Ascending aorta (tissue), 2 donors: ENCODE measurements around the gene TTC9. TPM values are rescaled to one million over a fixed set of nuclear protein-coding genes. Genes with fewer than 3 reads are reported as not detected.

Experiments
- DNase-seq, 2 donors: peaks; one replicate each; pipeline ENCODE4 v3.0.0-alpha.2; 2019; ENCODE audit warnings: low spot score in 2 of 2
- H3K27ac ChIP-seq, 2 donors: fragments of 200-600 bp; sonication (generic); one replicate each; pipeline ENCODE4 v1.5.1; 2016 to 2017; ENCODE audit warnings: mild to moderate bottlenecking in 1 of 2
- H3K27me3 ChIP-seq: fragments of 200-600 bp; sonication (generic); one replicate; pipeline ENCODE4 v1.5.1; 2017
- H3K36me3 ChIP-seq, 2 donors: fragments of 200-600 bp; sonication (generic); one replicate each; pipeline ENCODE4 v1.5.1; 2016
- H3K4me1 ChIP-seq, 2 donors: fragments of 200-600 bp; sonication (generic); one replicate each; pipeline ENCODE4 v1.5.1; 2016 to 2017; ENCODE audit warnings: mild to moderate bottlenecking in 1 of 2
- H3K4me3 ChIP-seq, 2 donors: fragments of 200-600 bp; sonication (generic); one replicate each; pipeline ENCODE4 v1.5.1; 2016 to 2017; ENCODE audit warnings: mild to moderate bottlenecking in 1 of 2
- H3K9me3 ChIP-seq, 2 donors: fragments of 200-600 bp; sonication (generic); one replicate each; pipeline ENCODE4 v1.5.1; 2016
- CTCF ChIP-seq, 3 experiments: fragments of 200-600 bp in 2 of 3; fragments of 450-650 bp in 1 of 3; sonication (generic) in 2 of 3; IDR thresholded peaks; one replicate each; pipeline ENCODE4 v1.5.1; 2016 to 2019; ENCODE audit warnings: antibody characterized with exemption in 3 of 3, mild to moderate bottlenecking in 1 of 3, moderate library complexity in 1 of 3
- intact Hi-C: fragments of 100-400 bp; cut with DNase I; formaldehyde crosslinking; loops from one replicate; pipeline ENCODE4 v1.15.1; 2023
- total RNA-seq: library from RNA; depleted of rRNA; stranded (reverse); fragments of >200 nt; gene quantifications from one replicate; pipeline ENCODE4 v1.1.0, GENCODE V29; 2016

Gene TTC9
- total RNA-seq, 1 donor from 2014 or later = not detected

GRCh38 chr14:70666361-70666686 is 24.6 kb downstream of the TTC9 start:
- Histone ChIP-seq H3K27ac (no peak overlapping the region), H3K36me3 (peaks cover 0 to under 1% of the 10 kb centered on the region in 2 donors), H3K4me3 (no peak overlapping the region), H3K4me1 (peaks cover 0 to 7% of the 10 kb centered on the region in 2 donors), H3K27me3 (no peaks in the 10 kb centered on the region), H3K9me3 (no peaks in the 10 kb centered on the region)
- no peak for DNase-seq
- intact Hi-C loops = no loop called here
- TF ChIP-seq CTCF (IDR thresholded peaks at IDR 0.05) = no peak

- intact Hi-C loops = no loop called here
- H3K27me3 ChIP-seq = no peaks in the 10 kb centered on the region
- no peak for DNase-seq
- H3K4me1 ChIP-seq = no peaks in the 10 kb centered on the region
- TF ChIP-seq CTCF (IDR thresholded peaks at IDR 0.05) = no peak
- H3K36me3 ChIP-seq = peaks cover 0 to 11% of the 10 kb centered on the region in 2 donors
- H3K27ac ChIP-seq = no peak overlapping the region
- no peak overlapping the region for H3K4me3 ChIP-seq
- no peaks in the 10 kb centered on the region for H3K9me3 ChIP-seq
Measured at GRCh38 chr14:70670992-70671651, 29.4 kb downstream of the TTC9 start.

GRCh38 chr14:70671652-70672644 is 30.2 kb downstream of the TTC9 start:
- no peak for DNase-seq
- no peak overlapping the region for H3K4me3 ChIP-seq
- no peaks in the 10 kb centered on the region for H3K27me3 ChIP-seq
- TF ChIP-seq CTCF (IDR thresholded peaks at IDR 0.05) = no peak
- H3K9me3 ChIP-seq = no peaks in the 10 kb centered on the region
- intact Hi-C loops = no loop called here
- H3K36me3 ChIP-seq = peaks cover 0 to 11% of the 10 kb centered on the region in 2 donors
- no peaks in the 10 kb centered on the region for H3K4me1 ChIP-seq
- no peak overlapping the region for H3K27ac ChIP-seq

GRCh38 chr14:70677341-70677740 is 35.6 kb downstream of the TTC9 start:
- DNase-seq = no peak
- TF ChIP-seq CTCF (IDR thresholded peaks at IDR 0.05) = no peak
- intact Hi-C loops = no loop called here
- Histone ChIP-seq H3K4me1 (no peaks in the 10 kb centered on the region), H3K36me3 (peaks cover 0 to under 1% of the 10 kb centered on the region in 2 donors), H3K4me3 (no peak overlapping the region), H3K27ac (no peak overlapping the region), H3K9me3 (no peaks in the 10 kb centered on the region), H3K27me3 (no peaks in the 10 kb centered on the region)

- H3K36me3 ChIP-seq = no peaks in the 10 kb centered on the region
- no peak for TF ChIP-seq CTCF (IDR thresholded peaks at IDR 0.05)
- intact Hi-C loops = no loop called here
- H3K27ac ChIP-seq = no peak overlapping the region
- no peaks in the 10 kb centered on the region for H3K4me1 ChIP-seq
- no peaks in the 10 kb centered on the region for H3K9me3 ChIP-seq
- H3K27me3 ChIP-seq = no peaks in the 10 kb centered on the region
- no peak for DNase-seq
- H3K4me3 ChIP-seq = no peak overlapping the region
Measured at GRCh38 chr14:70680748-70681147, 39.0 kb downstream of the TTC9 start.
